GM18526 (cell line): ENCODE results near the gene UBASH3A.

Experiments used
- POLR2A ChIP-seq: IDR thresholded peaks from 3 replicates; pipeline ENCODE4 v1.6.1; 2011; ENCODE audit not compliant: insufficient read length; ENCODE audit errors: extremely low read depth

The UBASH3A gene

GRCh38 chr21:42403611-42404231 is at the start of gene UBASH3A:
TSS of gene UBASH3A (plus strand) at chr21:42403902. CDS start at chr21:42403946, 44 bp downstream.
- no peak for TF ChIP-seq POLR2A

GRCh38 chr21:42356046-42356445 is 47.7 kb upstream of the UBASH3A start:
- no peak for TF ChIP-seq POLR2A

- TF ChIP-seq POLR2A: no peak
Measured at GRCh38 chr21:42356650-42357049, 47.1 kb upstream of the UBASH3A start.

- no peak for TF ChIP-seq POLR2A
Measured at GRCh38 chr21:42357307-42357706, 46.4 kb upstream of the UBASH3A start.

GRCh38 chr21:42358261-42358660 is 45.4 kb upstream of the UBASH3A start:
- no peak for TF ChIP-seq POLR2A

- TF ChIP-seq POLR2A: no peak
Measured at GRCh38 chr21:42358937-42359336, 44.8 kb upstream of the UBASH3A start.

- TF ChIP-seq POLR2A: no peak
Measured at GRCh38 chr21:42360317-42360716, 43.4 kb upstream of the UBASH3A start.

GRCh38 chr21:42361286-42361685 is 42.4 kb upstream of the UBASH3A start:
- TF ChIP-seq POLR2A: no peak

GRCh38 chr21:42362198-42362597 is 41.5 kb upstream of the UBASH3A start:
- no peak for TF ChIP-seq POLR2A

GRCh38 chr21:42362700-42363099 is 41.0 kb upstream of the UBASH3A start:
- no peak for TF ChIP-seq POLR2A

- TF ChIP-seq POLR2A: no peak
Measured at GRCh38 chr21:42363312-42363711, 40.4 kb upstream of the UBASH3A start.

GRCh38 chr21:42364304-42364865 is 39.3 kb upstream of the UBASH3A start:
- TF ChIP-seq POLR2A: no peak

GRCh38 chr21:42365770-42366169 is 37.9 kb upstream of the UBASH3A start:
- no peak for TF ChIP-seq POLR2A

GRCh38 chr21:42366292-42367010 is 37.3 kb upstream of the UBASH3A start, which contains the start of gene TFF1:
TSS of gene TFF1 (minus strand) at chr21:42366535. CDS start at chr21:42366495, 40 bp downstream.
- TF ChIP-seq POLR2A: no peak

GRCh38 chr21:42367367-42368165 is 36.1 kb upstream of the UBASH3A start:
- TF ChIP-seq POLR2A: no peak
